ENCODE measurements around the gene RNASEH2C.
"Not testable (repeated sequence)": the region's sequence is repeated elsewhere in the genome, so short reads cannot be mapped to it uniquely, and the experiment has no call there.

RNASEH2C gene

DNA sequence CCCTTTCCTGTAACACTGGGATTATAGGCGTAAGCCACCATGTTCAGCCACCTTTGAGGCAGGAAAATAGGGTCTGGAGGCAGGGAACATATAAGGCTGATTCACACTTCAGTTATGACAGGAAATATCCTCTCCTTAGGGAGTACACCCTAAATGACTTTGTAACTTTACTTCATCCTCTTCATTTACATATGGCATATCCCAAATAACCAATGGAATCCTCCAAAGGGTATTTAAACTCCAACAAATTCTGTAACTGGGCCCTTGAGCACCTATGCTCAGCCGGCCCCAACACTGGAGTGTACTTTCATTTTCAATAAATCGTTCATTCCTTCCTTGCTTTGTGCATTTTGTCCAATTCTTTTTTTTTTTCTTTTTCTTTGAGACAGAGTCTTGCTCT lies 10.2 kb downstream of the RNASEH2C start:
- Histone ChIP-seq H3K4me2 (ENCODE audit: low read depth, low read length) (no peak overlapping the region), H3K4me1 (ENCODE audit: low read length) (no peaks in the 10 kb centered on the region), H3K79me2 (ENCODE audit: low read length) (peaks cover 29% of the 10 kb centered on the region), H4K20me1 (ENCODE audit: insufficient read depth, low read length) (no peaks in the 10 kb centered on the region), H3K27me3 (replicated peaks; ENCODE audit: insufficient read depth, low read length) (no peaks in the 10 kb centered on the region), H3K9me2 (replicated peaks; ENCODE audit: insufficient read depth, low read length) (no peaks in the 10 kb centered on the region), H2AFZ (ENCODE audit: low read length) (no peak overlapping the region), H3K9ac (ENCODE audit: low read length) (no peak overlapping the region), H3F3A (ENCODE audit: insufficient read depth, low read length) (no peaks in the 10 kb centered on the region), H3K4me3 (ENCODE audit: low read length) (no peak overlapping the region), H3K9me3 (replicated peaks; ENCODE audit: insufficient read depth, low read length) (no peaks in the 10 kb centered on the region), H3K27ac (ENCODE audit: low read length) (no peak overlapping the region), H3K36me3 (replicated peaks; ENCODE audit: insufficient read depth, low read length) (peaks cover 12% of the 10 kb centered on the region; the same call in 1 of the 2 replicates)
- no peak for DNase-seq
- TF ChIP-seq EZH2phosphoT487 (IDR thresholded peaks at IDR 0.05; ENCODE audit: low read length) (no peak), EZH2 (optimal IDR thresholded peaks at IDR 0.05; ENCODE audit: low read depth, low read length) (no peak)
- TF ChIP-seq, protein P1, sequence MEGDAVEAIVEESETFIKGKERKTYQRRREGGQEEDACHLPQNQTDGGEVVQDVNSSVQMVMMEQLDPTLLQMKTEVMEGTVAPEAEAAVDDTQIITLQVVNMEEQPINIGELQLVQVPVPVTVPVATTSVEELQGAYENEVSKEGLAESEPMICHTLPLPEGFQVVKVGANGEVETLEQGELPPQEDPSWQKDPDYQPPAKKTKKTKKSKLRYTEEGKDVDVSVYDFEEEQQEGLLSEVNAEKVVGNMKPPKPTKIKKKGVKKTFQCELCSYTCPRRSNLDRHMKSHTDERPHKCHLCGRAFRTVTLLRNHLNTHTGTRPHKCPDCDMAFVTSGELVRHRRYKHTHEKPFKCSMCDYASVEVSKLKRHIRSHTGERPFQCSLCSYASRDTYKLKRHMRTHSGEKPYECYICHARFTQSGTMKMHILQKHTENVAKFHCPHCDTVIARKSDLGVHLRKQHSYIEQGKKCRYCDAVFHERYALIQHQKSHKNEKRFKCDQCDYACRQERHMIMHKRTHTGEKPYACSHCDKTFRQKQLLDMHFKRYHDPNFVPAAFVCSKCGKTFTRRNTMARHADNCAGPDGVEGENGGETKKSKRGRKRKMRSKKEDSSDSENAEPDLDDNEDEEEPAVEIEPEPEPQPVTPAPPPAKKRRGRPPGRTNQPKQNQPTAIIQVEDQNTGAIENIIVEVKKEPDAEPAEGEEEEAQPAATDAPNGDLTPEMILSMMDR (IDR thresholded peaks at IDR 0.05; ENCODE audit: low read length), result no peak

DNA sequence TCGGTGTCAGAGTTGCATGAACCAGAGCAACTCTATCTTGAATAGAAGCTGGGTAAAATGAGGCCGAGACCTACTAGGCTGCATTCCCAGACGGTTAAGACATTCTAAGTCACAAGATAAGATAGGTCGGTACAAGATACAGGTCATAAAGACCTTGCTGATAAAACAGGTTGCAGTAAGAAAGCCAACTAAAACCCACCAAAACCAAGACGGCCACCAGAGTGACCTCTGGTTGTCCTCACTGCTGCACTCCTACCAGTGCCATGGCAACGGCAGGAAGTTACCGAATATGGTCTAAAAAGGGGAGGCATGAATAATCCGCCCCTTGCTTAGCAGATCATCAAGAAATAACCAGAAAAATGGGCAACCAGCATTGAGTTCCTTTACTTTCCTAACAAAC lies 10.9 kb downstream of the RNASEH2C start:
- Histone ChIP-seq H2AFZ (ENCODE audit: low read length) (no peak overlapping the region), H3K4me3 (ENCODE audit: low read length) (no peak overlapping the region), H3K4me2 (ENCODE audit: low read depth, low read length) (no peak overlapping the region), H3K27ac (ENCODE audit: low read length) (no peak overlapping the region), H3K36me3 (replicated peaks; ENCODE audit: insufficient read depth, low read length) (0 out of 2 replicates have a peak, but pooled peaks cover 7% of the 10 kb centered on the region), H3K79me2 (ENCODE audit: low read length) (peaks cover 23% of the 10 kb centered on the region), H3K9me3 (replicated peaks; ENCODE audit: insufficient read depth, low read length) (no peaks in the 10 kb centered on the region), H3K9me2 (replicated peaks; ENCODE audit: insufficient read depth, low read length) (no peaks in the 10 kb centered on the region), H3K4me1 (ENCODE audit: low read length) (no peaks in the 10 kb centered on the region), H4K20me1 (ENCODE audit: insufficient read depth, low read length) (no peaks in the 10 kb centered on the region), H3K27me3 (replicated peaks; ENCODE audit: insufficient read depth, low read length) (no peaks in the 10 kb centered on the region), H3F3A (ENCODE audit: insufficient read depth, low read length) (no peaks in the 10 kb centered on the region), H3K9ac (ENCODE audit: low read length) (no peak overlapping the region)
- TF ChIP-seq EZH2phosphoT487 (IDR thresholded peaks at IDR 0.05; ENCODE audit: low read length) (no peak), EZH2 (optimal IDR thresholded peaks at IDR 0.05; ENCODE audit: low read depth, low read length) (no peak)
- TF ChIP-seq, protein P1 (IDR thresholded peaks at IDR 0.05; ENCODE audit: low read length), result no peak
- no peak for DNase-seq

DNA sequence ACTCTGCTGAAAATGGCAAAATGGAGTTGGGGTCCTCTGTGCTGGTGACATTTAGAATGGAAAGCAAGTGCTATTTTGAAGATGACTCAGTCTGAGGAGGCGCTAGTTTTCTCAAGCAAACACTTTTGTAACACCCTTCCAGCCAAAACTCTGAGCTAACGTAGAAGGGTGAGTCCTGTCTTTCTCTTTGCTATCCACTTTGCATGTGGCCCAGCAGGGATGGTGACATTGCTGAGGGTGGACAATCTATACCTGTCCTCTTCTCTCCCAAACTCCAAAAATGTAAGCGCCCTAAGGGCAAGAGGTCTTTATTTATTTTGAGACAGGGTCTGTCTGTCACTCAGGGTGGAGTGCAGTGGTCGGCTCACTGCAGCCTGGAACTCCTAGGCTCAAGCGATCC lies 12.1 kb downstream of the RNASEH2C start:
- TF ChIP-seq EZH2 (optimal IDR thresholded peaks at IDR 0.05; ENCODE audit: low read depth, low read length), result no peak
- no peak for TF ChIP-seq EZH2phosphoT487 (IDR thresholded peaks at IDR 0.05; ENCODE audit: low read length)
- TF ChIP-seq, protein P1 (IDR thresholded peaks at IDR 0.05; ENCODE audit: low read length), result no peak
- no peaks in the 10 kb centered on the region for H3K27me3 ChIP-seq (replicated peaks; ENCODE audit: insufficient read depth, low read length)
- peaks cover 11% of the 10 kb centered on the region for H3K79me2 ChIP-seq (ENCODE audit: low read length)
- no peaks in the 10 kb centered on the region for H3F3A ChIP-seq (ENCODE audit: insufficient read depth, low read length)
- no peaks in the 10 kb centered on the region for H3K36me3 ChIP-seq (replicated peaks; ENCODE audit: insufficient read depth, low read length)
- H4K20me1 ChIP-seq (ENCODE audit: insufficient read depth, low read length), result no peaks in the 10 kb centered on the region
- no peaks in the 10 kb centered on the region for H3K9me2 ChIP-seq (replicated peaks; ENCODE audit: insufficient read depth, low read length)
- no peak for DNase-seq
- no peaks in the 10 kb centered on the region for H3K9me3 ChIP-seq (replicated peaks; ENCODE audit: insufficient read depth, low read length)
- no peak overlapping the region for H3K9ac ChIP-seq (ENCODE audit: low read length)
- H3K4me1 ChIP-seq (ENCODE audit: low read length), result no peaks in the 10 kb centered on the region
- no peak overlapping the region for H3K4me3 ChIP-seq (ENCODE audit: low read length)
- no peak overlapping the region for H3K4me2 ChIP-seq (ENCODE audit: low read depth, low read length)
- no peak overlapping the region for H3K27ac ChIP-seq (ENCODE audit: low read length)
- no peak overlapping the region for H2AFZ ChIP-seq (ENCODE audit: low read length)

DNA sequence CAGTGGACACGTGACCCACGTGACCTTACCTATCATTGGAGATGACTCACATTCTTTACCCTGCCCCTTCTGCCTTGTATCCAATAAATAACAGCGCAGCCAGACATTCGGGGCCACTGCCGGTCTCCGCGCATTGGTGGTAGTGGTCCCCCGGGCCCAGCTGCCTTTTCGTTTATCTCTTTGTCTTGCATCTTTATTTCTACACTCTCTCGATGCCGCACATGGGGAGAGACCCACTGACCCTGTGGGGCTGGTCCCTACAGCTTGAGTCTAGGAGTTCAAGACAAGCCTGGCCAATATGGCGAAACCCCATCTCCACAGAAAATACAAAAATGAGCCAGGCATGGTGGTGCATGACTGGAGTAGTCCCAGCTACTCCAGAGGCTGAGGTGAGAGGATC lies 13.6 kb downstream of the RNASEH2C start:
- H2AFZ ChIP-seq (ENCODE audit: low read length); H3K4me1 ChIP-seq (ENCODE audit: low read length); H3K27ac ChIP-seq (ENCODE audit: low read length); H3K9me3 ChIP-seq (replicated peaks; ENCODE audit: insufficient read depth, low read length); H3K27me3 ChIP-seq (replicated peaks; ENCODE audit: insufficient read depth, low read length); H3K79me2 ChIP-seq (ENCODE audit: low read length); H3F3A ChIP-seq (ENCODE audit: insufficient read depth, low read length); H3K9me2 ChIP-seq (replicated peaks; ENCODE audit: insufficient read depth, low read length); H3K36me3 ChIP-seq (replicated peaks; ENCODE audit: insufficient read depth, low read length); H3K9ac ChIP-seq (ENCODE audit: low read length); H4K20me1 ChIP-seq (ENCODE audit: insufficient read depth, low read length); H3K4me2 ChIP-seq (ENCODE audit: low read depth, low read length); H3K4me3 ChIP-seq (ENCODE audit: low read length); DNase-seq: not testable (repeated sequence)

Measured in MM.1S (cell line).